NCI-H187 treated with DMSO at 0.1 percent for 48 hours (cell line): ENCODE data around the gene ONECUT2.

ENCODE experiments used
- DNase-seq: peaks from one replicate; lab custom pipeline; 2025; lab: John Stamatoyannopoulos, UW

The ONECUT2 gene

DNA sequence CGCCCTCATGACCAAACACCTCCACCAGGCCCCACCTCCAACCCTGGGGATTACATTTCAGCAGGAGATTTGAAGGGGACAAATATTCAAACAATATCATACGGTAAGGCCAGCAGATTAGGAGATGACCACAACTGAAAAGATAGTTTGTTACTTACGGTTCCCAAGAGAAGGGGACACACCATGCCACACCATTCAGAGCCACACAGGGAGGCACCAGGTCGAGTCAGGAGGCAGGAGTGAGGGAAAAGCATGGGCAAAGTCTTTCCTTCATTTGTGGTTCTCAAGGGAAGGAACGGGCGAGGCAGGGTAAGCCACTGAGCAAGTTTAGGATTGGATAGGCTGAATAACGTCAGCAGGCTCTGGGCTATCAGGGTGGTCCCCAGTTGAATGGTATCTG, 94.0 kb downstream of the ONECUT2 start:
- no peak for DNase-seq

DNA sequence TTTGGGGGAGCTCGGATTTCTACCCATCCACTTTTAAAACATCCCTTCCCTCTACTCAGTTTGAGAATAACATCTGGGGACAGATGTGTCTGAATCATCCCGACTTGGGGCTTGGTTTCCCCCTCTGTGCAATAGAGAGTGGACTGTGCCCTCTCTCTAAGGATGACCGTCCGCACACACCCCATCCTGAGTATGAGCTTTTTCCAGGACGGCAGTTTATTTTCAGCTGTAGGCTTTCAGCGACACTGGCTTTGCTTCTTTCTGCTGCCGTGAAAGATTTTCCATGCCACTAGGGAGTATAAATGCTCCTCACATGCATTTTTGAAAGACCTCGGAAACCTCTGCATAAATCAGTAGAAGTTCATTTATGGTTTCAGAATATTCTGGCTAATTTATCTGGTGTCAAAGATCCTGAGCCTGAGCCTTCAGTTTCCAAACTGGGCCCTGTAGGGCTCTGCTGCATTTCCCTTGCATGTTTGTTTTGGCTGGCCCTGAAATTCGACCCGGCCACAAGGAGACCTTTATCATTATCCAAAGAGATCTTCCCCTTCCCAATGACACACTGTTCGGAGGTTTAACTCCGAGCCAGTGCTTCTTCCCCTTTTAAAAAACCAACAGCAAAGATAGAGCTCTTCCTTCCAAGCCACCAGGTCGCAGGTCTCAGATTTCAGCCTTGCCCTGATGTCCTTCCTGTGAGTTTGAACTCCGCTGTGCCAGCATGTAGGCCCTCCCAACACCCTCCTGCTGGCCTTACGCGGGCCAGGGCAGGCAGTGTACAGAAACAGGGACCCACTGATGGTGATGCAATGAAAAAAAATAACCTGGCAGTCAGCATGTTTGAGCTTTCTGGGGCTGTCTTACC, 98.1 kb downstream of the ONECUT2 start:
- DNase-seq = no peak

DNA sequence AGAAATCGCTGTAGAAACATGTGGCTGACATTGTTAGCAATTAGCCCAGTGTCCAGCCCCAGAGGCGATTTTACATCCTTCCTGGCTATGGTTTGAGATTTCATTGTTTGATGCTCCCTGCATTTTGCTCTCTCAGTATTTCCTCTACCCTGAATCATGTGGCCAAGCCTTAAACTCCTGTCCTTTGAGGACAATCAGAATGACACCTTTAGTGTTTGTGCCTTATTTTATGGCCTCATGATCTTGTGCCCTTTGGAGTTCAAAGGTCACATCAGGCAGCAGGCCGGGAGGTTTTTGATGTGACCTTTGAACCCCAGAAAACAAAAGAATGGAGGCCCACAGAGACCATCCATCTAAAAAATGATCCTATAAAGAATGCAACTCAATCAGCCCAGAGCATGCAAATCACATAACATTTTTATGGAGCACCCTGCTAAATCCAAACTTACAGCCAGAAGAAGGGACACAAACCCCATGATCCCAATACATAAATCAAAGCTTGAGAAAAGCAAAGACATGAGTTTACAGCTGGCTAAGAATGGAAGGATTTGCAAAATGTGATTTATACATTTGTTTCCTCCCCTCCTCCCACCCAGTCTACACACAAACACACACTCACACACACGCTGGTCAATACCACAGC, 98.8 kb downstream of the ONECUT2 start:
- no peak for DNase-seq

DNA sequence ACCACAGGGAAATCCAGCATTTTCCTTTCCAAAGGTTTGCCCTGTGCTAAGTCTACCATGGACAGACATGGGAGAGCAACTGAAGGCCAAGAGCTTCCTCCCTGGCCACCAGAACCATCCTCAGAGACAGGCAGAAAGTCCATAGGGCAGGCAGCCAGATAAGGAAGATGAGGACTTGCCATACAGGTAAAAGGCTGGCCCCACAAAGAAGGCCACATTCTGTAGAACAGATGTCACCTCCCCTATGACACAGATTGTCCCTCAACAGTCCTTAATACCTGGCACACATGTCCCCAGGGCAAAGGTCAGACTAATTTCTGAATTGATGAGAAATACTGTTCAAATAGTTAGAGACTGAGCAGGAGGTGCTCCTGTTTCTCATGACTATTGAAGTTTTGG, 99.3 kb downstream of the ONECUT2 start:
- DNase-seq = no peak

DNA sequence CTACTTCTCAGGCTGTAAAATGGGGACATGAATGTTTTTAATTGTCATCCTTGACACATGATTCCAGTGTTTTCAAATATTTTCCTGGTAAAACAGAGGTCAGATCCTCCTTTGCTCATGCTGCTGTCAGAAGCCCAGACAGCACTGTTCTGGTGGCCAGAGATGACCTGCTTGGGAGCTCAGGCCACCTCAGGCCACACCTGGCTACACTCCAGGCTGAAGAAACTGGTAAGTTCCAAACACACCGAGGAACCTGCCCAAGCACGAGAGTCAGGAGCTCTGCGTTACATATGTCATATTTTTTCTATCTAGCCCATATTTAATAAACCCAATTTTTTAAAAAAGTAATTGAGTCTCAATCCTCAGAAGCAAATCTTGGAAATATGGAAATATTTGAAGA, 103.4 kb downstream of the ONECUT2 start:
- DNase-seq = no peak

DNA sequence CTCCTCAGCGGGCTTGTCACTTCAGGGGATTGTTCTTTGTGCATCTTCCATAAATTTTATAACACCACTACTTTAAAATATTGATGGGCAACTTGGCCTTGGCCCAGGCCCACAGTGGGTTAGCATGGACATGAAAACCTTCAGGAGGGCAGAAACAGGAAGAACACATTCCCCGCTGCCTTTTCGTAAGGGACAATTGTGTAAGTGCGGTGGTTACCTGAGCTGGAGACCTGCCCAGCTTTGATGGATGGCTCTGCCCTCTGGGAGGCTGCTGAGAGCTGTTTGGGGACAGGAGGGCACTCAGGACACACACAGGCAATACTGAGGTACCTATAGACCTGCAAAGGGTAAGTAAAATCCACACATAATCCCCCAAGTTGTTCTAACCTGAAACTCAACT, 104.5 kb downstream of the ONECUT2 start:
- DNase-seq = no peak
